CD14-positive monocyte (primary cell): ENCODE measurements around the gene NECAB3. TPM values are rescaled to one million over a fixed set of nuclear protein-coding genes. Genes with fewer than 3 reads are reported as not detected.

Experiments used
- DNase-seq, 3 donors: peaks; one replicate each; pipeline ENCODE4 v3.0.0-alpha.2; 2011 to 2022
- H2AFZ ChIP-seq: 2 replicates; pipeline ENCODE4 v1.6.0; 2012; ENCODE audit warnings: mild to moderate bottlenecking, low read depth, low read length, inconsistent platforms; ENCODE audit not compliant: insufficient read depth, poor library complexity, severe bottlenecking
- H3K27ac ChIP-seq, 2 donors: 1 replicate in 1 of 2; 2 replicates in 1 of 2; pipeline ENCODE4 v1.5.1; 2012 to 2013; ENCODE audit warnings: low read length in 2 of 2, control low read depth in 1 of 2, inconsistent platforms in 1 of 2, low read depth in 1 of 2, mild to moderate bottlenecking in 1 of 2
- H3K27me3 ChIP-seq, 2 donors: one replicate each; pipeline versions ENCODE4 v1.6.0 to v1.6.1; 2011 to 2013; ENCODE audit warnings: low read length in 2 of 2; ENCODE audit not compliant: control insufficient read depth in 2 of 2, insufficient read depth in 2 of 2
- H3K36me3 ChIP-seq, 2 donors: replicated peaks in 1 of 2; 1 replicate in 1 of 2; 2 replicates in 1 of 2; pipeline versions ENCODE4 v1.5.1 to v1.6.1; 2012 to 2013; ENCODE audit warnings: low read length in 2 of 2, control low read depth in 1 of 2, inconsistent platforms in 1 of 2, mild to moderate bottlenecking in 1 of 2; ENCODE audit not compliant: insufficient read depth in 2 of 2, control insufficient read depth in 1 of 2
- H3K4me1 ChIP-seq, 2 donors: 1 replicate in 1 of 2; 2 replicates in 1 of 2; pipeline versions ENCODE4 v1.5.1 to v1.6.1; 2012 to 2013; ENCODE audit warnings: low read length in 2 of 2, control low read depth in 1 of 2, inconsistent platforms in 1 of 2, mild to moderate bottlenecking in 1 of 2, moderate library complexity in 1 of 2; ENCODE audit not compliant: insufficient read depth in 2 of 2, control insufficient read depth in 1 of 2
- H3K4me2 ChIP-seq: replicated peaks from 2 replicates; pipeline ENCODE3; 2012; ENCODE audit warnings: low read length, moderate library complexity, mild to moderate bottlenecking; ENCODE audit not compliant: poor library complexity, severe bottlenecking; ENCODE audit errors: extremely low read depth
- H3K4me3 ChIP-seq, 3 experiments: fragments of 200-600 bp in 1 of 3; sonication (generic) in 1 of 3; replicated peaks in 1 of 3; 1 replicate in 2 of 3; 2 replicates in 1 of 3; pipeline ENCODE4 v1.5.1; 2011 to 2013; ENCODE audit warnings: low read length in 3 of 3, mild to moderate bottlenecking in 3 of 3, control low read depth in 2 of 3, low read depth in 2 of 3, inconsistent platforms in 1 of 3, moderate library complexity in 1 of 3
- H3K79me2 ChIP-seq: 2 replicates; pipeline ENCODE4 v1.6.0; 2012; ENCODE audit warnings: mild to moderate bottlenecking, control low read depth, inconsistent platforms, low read length, moderate library complexity; ENCODE audit not compliant: insufficient read depth
- H3K9ac ChIP-seq: 2 replicates; pipeline ENCODE4 v1.6.0; 2017; ENCODE audit warnings: low read length, mild to moderate bottlenecking; ENCODE audit not compliant: insufficient read depth, poor library complexity, severe bottlenecking
- H3K9me3 ChIP-seq, 2 donors: replicated peaks in 1 of 2; 1 replicate in 1 of 2; 2 replicates in 1 of 2; pipeline versions ENCODE4 v1.5.1 to v1.6.1; 2012 to 2013; ENCODE audit warnings: low read length in 2 of 2, control low read depth in 1 of 2; ENCODE audit not compliant: control insufficient read depth in 1 of 2, insufficient read depth in 1 of 2
- H4K20me1 ChIP-seq: 2 replicates; pipeline ENCODE4 v1.6.0; 2012; ENCODE audit warnings: mild to moderate bottlenecking, low read length, control low read depth, moderate library complexity; ENCODE audit not compliant: insufficient read depth
- H3K27ac Mint-ChIP-seq, 7 donors: one replicate each; pipeline ENCODE4 v1.8.0; 2020; ENCODE audit warnings: mild to moderate bottlenecking in 7 of 7, mixed read lengths in 7 of 7, moderate library complexity in 6 of 7, inconsistent platforms in 2 of 7
- H3K27me3 Mint-ChIP-seq, 3 donors: one replicate each; pipeline ENCODE4 v1.8.0; 2021 to 2022; ENCODE audit warnings: low read depth in 3 of 3, mild to moderate bottlenecking in 3 of 3, mixed read lengths in 3 of 3, moderate library complexity in 3 of 3, inconsistent platforms in 1 of 3
- H3K36me3 Mint-ChIP-seq, 2 donors: one replicate each; pipeline ENCODE4 v1.8.0; 2020; ENCODE audit warnings: mixed read lengths in 2 of 2, inconsistent platforms in 1 of 2, mild to moderate bottlenecking in 1 of 2
- H3K4me1 Mint-ChIP-seq: one replicate; pipeline ENCODE4 v1.8.0; 2020; ENCODE audit warnings: mild to moderate bottlenecking, mixed read lengths
- H3K4me3 Mint-ChIP-seq, 2 donors: one replicate each; pipeline ENCODE4 v1.8.0; 2020; ENCODE audit warnings: mild to moderate bottlenecking in 2 of 2, mixed read lengths in 2 of 2, moderate library complexity in 1 of 2
- H3K9me3 Mint-ChIP-seq, 7 donors: one replicate each; pipeline ENCODE4 v1.8.0; 2020 to 2022; ENCODE audit warnings: mixed read lengths in 7 of 7, mild to moderate bottlenecking in 6 of 7, moderate library complexity in 6 of 7, inconsistent platforms in 2 of 7
- CTCF ChIP-seq: fragments of 200-600 bp; IDR thresholded peaks from one replicate; pipeline ENCODE4 v1.8.0; 2022; ENCODE audit warnings: antibody characterized with exemption, mild to moderate bottlenecking
- WGBS: methylation state at CpG from one replicate; pipeline ENCODE4 v1.1.5; 2013; ENCODE audit warnings: missing lambda C conversion rate; ENCODE audit not compliant: insufficient coverage; 5-methylcytosine and 5-hydroxymethylcytosine counted together
- intact Hi-C, 2 donors: fragments of 100-400 bp; cut with micrococcal nuclease; formaldehyde crosslinking; loops; one replicate each; pipeline versions ENCODE4 v1.15.0 to v1.15.1; 2023
- polyA plus RNA-seq, 3 donors: library from polyadenylated mRNA; depleted of rRNA in 1 of 3; unstranded in 2 of 3; stranded (reverse) in 1 of 3; fragments of 300-500 nt in 2 of 3; fragments of >200 nt in 1 of 3; fragmentation: Illumina TruSeq in 2 of 3; gene quantifications; 1 replicate in 2 of 3; 2 replicates in 1 of 3; pipeline ENCODE4 v1.2.3, GENCODE V29; 2012 to 2021

The NECAB3 gene
- polyA plus RNA-seq, 3 donors = 1.3 to 12.8 (median 1.8) TPM

DNA sequence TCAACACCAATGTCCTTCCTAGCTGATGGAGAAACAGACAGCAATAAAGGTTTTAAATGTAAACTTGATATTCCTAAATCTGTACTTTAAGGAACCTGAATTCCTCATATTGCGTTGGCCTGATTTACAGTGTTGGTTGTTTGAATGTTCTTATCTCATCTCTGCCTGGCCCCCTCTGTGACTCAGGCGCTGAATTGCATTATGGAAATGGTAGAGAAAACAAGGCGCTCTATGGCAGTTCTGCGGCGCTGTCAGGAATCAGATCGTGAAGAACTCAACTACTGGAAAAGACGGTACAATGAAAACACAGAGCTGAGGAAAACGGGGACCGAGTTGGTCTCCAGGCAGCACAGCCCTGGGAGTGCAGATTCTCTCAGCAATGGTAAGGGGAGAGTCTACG is 44.7 kb downstream of the NECAB3 start:
- Histone ChIP-seq H3K27me3 (no peaks in the 10 kb centered on the region), H3K27ac (no peak overlapping the region), H3K9me3 (no peaks in the 10 kb centered on the region), H4K20me1 (no peaks in the 10 kb centered on the region), H3K4me3 (no peak overlapping the region), H3K36me3 (peaks cover 53 to 80% of the 10 kb centered on the region in 2 donors), H3K79me2 (no peaks in the 10 kb centered on the region), H3K4me1 (no peaks in the 10 kb centered on the region), H3K4me2 (no peak overlapping the region), H3K9ac (no peak overlapping the region), H2AFZ (no peak overlapping the region)
- 98% methylated on average over 9 of the region's 10 CpGs for WGBS
- no peaks in the 10 kb centered on the region for H3K4me1 Mint-ChIP-seq
- H3K4me3 Mint-ChIP-seq = no peak overlapping the region
- H3K27me3 Mint-ChIP-seq = no peaks in the 10 kb centered on the region
- DNase-seq = no peak
- no peak for TF ChIP-seq CTCF
- intact Hi-C loops = no loop called here
- no peaks in the 10 kb centered on the region for H3K9me3 Mint-ChIP-seq
- peaks cover 60 to 73% of the 10 kb centered on the region in 2 donors for H3K36me3 Mint-ChIP-seq
- no peak overlapping the region for H3K27ac Mint-ChIP-seq

DNA sequence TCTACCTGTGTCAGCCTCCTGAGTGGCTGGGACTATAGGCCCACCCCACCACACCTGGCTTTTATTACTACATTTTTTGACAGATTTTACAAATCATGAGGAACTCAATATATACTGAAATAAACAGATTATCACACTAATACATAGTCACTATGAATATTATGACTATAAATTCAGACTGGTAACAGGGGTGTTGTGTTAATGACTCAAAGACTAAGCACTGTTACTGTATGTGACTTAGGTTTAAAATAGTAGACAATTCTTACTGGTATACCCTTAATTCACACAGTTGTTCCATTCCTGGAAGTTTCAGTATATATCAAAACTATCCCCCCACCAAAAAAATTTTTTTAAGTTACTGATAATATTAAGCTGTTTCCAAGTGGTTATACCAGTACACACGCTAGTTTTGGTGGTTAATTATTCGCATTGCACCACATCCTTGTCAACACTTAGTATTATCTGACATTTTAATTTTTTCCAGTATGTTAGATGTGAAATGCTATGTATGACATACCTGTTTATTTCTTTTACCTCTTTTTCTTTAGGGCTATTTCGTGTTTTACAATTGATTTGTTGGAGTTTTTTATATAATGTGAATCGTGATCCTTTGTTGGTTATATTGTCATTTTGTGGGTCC is 46.5 kb downstream of the NECAB3 start:
- no peak overlapping the region for H3K27ac Mint-ChIP-seq
- no peaks in the 10 kb centered on the region for H3K27me3 ChIP-seq
- no CpG with 5 or more reads among the region's 4 CpGs for WGBS
- H3K27me3 Mint-ChIP-seq = no peaks in the 10 kb centered on the region
- H3K4me3 ChIP-seq = no peak overlapping the region
- H3K27ac ChIP-seq = no peak overlapping the region
- DNase-seq = no peak
- no peak overlapping the region for H2AFZ ChIP-seq
- H3K4me1 ChIP-seq = no peaks in the 10 kb centered on the region
- H3K36me3 Mint-ChIP-seq = peaks cover 71 to 78% of the 10 kb centered on the region in 2 donors
- no peak overlapping the region for H3K9ac ChIP-seq
- H3K79me2 ChIP-seq = no peaks in the 10 kb centered on the region
- H3K36me3 ChIP-seq = peaks cover 62 to 89% of the 10 kb centered on the region in 2 donors
- H4K20me1 ChIP-seq = no peaks in the 10 kb centered on the region
- no peaks in the 10 kb centered on the region for H3K9me3 ChIP-seq
- H3K9me3 Mint-ChIP-seq = no peaks in the 10 kb centered on the region
- TF ChIP-seq CTCF = no peak
- no peak overlapping the region for H3K4me2 ChIP-seq
- H3K4me1 Mint-ChIP-seq = no peaks in the 10 kb centered on the region
- H3K4me3 Mint-ChIP-seq = no peak overlapping the region
- intact Hi-C loops = no loop called here
